ENCODE data around the gene LST1. TPM values are rescaled to one million over a fixed set of nuclear protein-coding genes. Genes with fewer than 3 reads are reported as not detected.
"Not testable (repeated sequence)": the region's sequence is repeated elsewhere in the genome, so short reads cannot be mapped to it uniquely, and the experiment has no call there.

The LST1 gene
- total and polyA plus RNA-seq, 2 of the 8 experiments (the other 6 are each of a cell fraction or from before 2014, with no cell fraction given) = not detected

DNA sequence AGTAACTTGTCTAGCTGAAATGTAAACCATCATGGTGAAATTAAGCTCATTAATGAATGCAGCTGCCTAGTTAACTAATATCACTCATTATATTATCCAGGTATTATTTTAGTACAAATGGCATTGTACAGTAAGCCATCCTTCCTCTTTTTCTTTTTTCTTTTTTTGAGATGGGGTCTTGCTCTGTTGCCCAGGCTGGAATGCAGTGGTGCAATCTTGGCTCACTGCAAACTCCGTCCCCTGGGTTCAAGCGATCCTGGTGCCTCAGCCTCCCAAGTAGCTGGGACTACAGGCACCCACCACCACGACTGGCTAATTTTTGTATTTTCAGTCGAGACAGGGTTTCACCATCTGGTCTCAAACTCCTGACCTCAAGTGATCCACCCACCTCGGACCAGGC, 4.6 kb downstream of the LST1 start:
- FAIRE-seq; H2BK5ac ChIP-seq (ENCODE audit: low read depth, low read length); H2BK120ac ChIP-seq (replicated peaks; ENCODE audit: low read depth, low read length); H2AFZ ChIP-seq (ENCODE audit: low read length); H3K36me3 ChIP-seq (ENCODE audit: control insufficient read depth in 2 of 4, insufficient read depth in 4 of 4, low read length in 3 of 4); H3K18ac ChIP-seq (ENCODE audit: extremely low read depth, low read length); H3K9ac ChIP-seq (replicated peaks in 1 of 4; ENCODE audit: extremely low read depth in 1 of 4, low read depth in 3 of 4, low read length in 3 of 4); H3K27me3 ChIP-seq (replicated peaks in 1 of 4; ENCODE audit: control insufficient read depth in 3 of 4, extremely low read depth in 1 of 4, insufficient read depth in 3 of 4, low read length in 3 of 4); H3K27ac ChIP-seq (ENCODE audit: low read depth, low read length); H3K79me1 ChIP-seq (ENCODE audit: low read depth, low read length); H3K4ac ChIP-seq (replicated peaks; ENCODE audit: insufficient read length, low read depth, low read length); H2BK20ac ChIP-seq (ENCODE audit: low read length); H3K23ac ChIP-seq (ENCODE audit: insufficient read length); H4K5ac ChIP-seq (ENCODE audit: insufficient read length, low read depth, low read length); H3K56ac ChIP-seq (replicated peaks; ENCODE audit: insufficient read length, low read depth, low read length); H3K4me2 ChIP-seq (ENCODE audit: insufficient read depth in 1 of 2, low read depth in 2 of 2, low read length in 2 of 2); H3K79me2 ChIP-seq (ENCODE audit: control insufficient read depth in 1 of 2, insufficient read depth in 2 of 2, low read length in 2 of 2); H3K4me1 ChIP-seq (replicated peaks in 1 of 4; ENCODE audit: control insufficient read depth in 3 of 4, insufficient read depth in 4 of 4, low read length in 3 of 4); H3K9me3 ChIP-seq (ENCODE audit: insufficient read depth in 2 of 2, low read depth in 1 of 2, low read length in 1 of 2); H4K91ac ChIP-seq (replicated peaks; ENCODE audit: insufficient read length, low read length); H4K8ac ChIP-seq (ENCODE audit: extremely low read depth, insufficient read depth, low read length); H2BK15ac ChIP-seq (ENCODE audit: low read length); H3K23me2 ChIP-seq (ENCODE audit: low read depth, low read length); H2AK5ac ChIP-seq (ENCODE audit: low read depth, low read length); H3K14ac ChIP-seq (ENCODE audit: insufficient read length); H3K4me3 ChIP-seq (ENCODE audit: extremely low read depth in 1 of 4, insufficient read depth in 2 of 4, low read depth in 3 of 4, low read length in 4 of 4); H4K20me1 ChIP-seq (replicated peaks in 1 of 2; ENCODE audit: control insufficient read depth in 1 of 2, insufficient read depth in 2 of 2, low read length in 2 of 2); H2BK12ac ChIP-seq (ENCODE audit: low read depth, low read length); DNase-seq (ENCODE audit: low read depth in 1 of 2, low spot score in 2 of 2): not testable (repeated sequence)
- POLR2A ChIA-PET (ENCODE audit: partially characterized antibody) = interaction anchor here (0.5 to 2.0 kb wide), 3 partner anchors 10 to 1711 kb away, joined by 3 to 5 read pairs (median 3); no protein-coding TSS in a partner anchor
- CTCF ChIA-PET (ENCODE audit: partially characterized antibody) = interaction anchor here (0.8 to 22.0 kb wide), 5 partner anchors 2 to 96 kb away, joined by 3 to 640 read pairs (median 254); partner anchors contain the start of genes ATP6V1G2, LST1, LTB and NCR3
- 85% methylated on average over 5 of the region's 5 CpGs; no CpG with 5 or more reads in 1 of the 2 experiments for WGBS, 2 experiments (ENCODE audit: extremely low coverage in 1 of 2, insufficient coverage in 1 of 2, insufficient read length in 1 of 2, insufficient replicate concordance in 2 of 2, low coverage in 1 of 2, low lambda C conversion rate in 2 of 2, missing lambda C conversion rate in 1 of 2)
